Measurements from ENCODE around the gene SH3RF3. TPM values are rescaled to one million over a fixed set of nuclear protein-coding genes. Genes with fewer than 3 reads are reported as not detected.

SH3RF3 gene
- total RNA-seq, 1 experiment from 2014 or later = 21.7 TPM

- peaks cover 15% of the 10 kb centered on the region for H3K4me1 Mint-ChIP-seq (ENCODE audit: insufficient read depth, unreplicated experiment)
- intact Hi-C loops (cut with micrococcal nuclease) = no loop called here
- peaks cover 11% of the 10 kb centered on the region for H3K36me3 Mint-ChIP-seq (ENCODE audit: insufficient read depth, unreplicated experiment)
- no peak overlapping the region for H3K4me3 Mint-ChIP-seq (ENCODE audit: unreplicated experiment)
- BruUV-seq (replicated peaks) = no TSS peak
- H3K9me3 Mint-ChIP-seq (ENCODE audit: unreplicated experiment) = no peaks in the 10 kb centered on the region
- CTCF ChIA-PET = no interaction called here
- no peak for TF ChIP-seq CTCF (IDR thresholded peaks at IDR 0.05; ENCODE audit: unreplicated experiment)
- POLR2A ChIA-PET = no interaction called here
- no peak overlapping the region for H3K27ac Mint-ChIP-seq (ENCODE audit: low read depth, unreplicated experiment)
- DNase-seq (ENCODE audit: unreplicated experiment) = no peak
- H3K27me3 Mint-ChIP-seq (ENCODE audit: insufficient read depth, unreplicated experiment) = no peaks in the 10 kb centered on the region
Measured at GRCh38 chr2:109386004-109386695, 257.1 kb downstream of the SH3RF3 start.

DNA sequence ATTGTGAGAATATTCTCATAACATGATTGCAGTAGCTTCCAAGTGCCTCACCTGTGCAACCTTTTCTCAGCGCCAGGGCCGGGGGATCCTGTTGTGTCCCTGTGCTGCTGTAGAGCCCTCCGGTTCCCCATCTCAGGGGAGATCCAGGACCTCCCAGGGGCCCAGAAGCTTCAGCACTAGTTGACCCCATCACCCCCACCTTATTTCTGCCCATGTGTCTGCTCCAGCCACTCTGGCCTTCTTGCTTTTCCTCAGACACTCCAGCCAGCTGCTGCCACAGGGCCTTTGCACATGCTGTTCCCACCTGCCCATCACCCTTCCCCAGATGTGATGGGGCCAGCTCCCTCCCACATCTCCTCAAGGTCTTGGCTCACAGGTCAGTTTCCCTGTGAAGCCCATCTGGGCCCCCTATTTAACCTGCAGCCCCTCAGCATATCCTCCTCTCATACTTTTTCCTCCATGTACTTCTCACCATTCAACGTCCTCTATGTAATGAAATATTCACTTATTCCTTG lies 258.3 kb downstream of the SH3RF3 start:
- Mint-ChIP-seq H3K36me3 (ENCODE audit: insufficient read depth, unreplicated experiment) (peaks cover 11% of the 10 kb centered on the region), H3K27ac (ENCODE audit: low read depth, unreplicated experiment) (no peak overlapping the region), H3K4me3 (ENCODE audit: unreplicated experiment) (no peak overlapping the region), H3K9me3 (ENCODE audit: unreplicated experiment) (no peaks in the 10 kb centered on the region), H3K4me1 (ENCODE audit: insufficient read depth, unreplicated experiment) (peaks cover 8% of the 10 kb centered on the region), H3K27me3 (ENCODE audit: insufficient read depth, unreplicated experiment) (no peaks in the 10 kb centered on the region)
- ChIA-PET POLR2A (no interaction called here), CTCF (interaction anchor here (1.2 kb wide), 1 partner anchor 18 kb away, joined by 3 read pairs; no protein-coding TSS in a partner anchor)
- no TSS peak for BruUV-seq (replicated peaks)
- no peak for TF ChIP-seq CTCF (IDR thresholded peaks at IDR 0.05; ENCODE audit: unreplicated experiment)
- no peak for DNase-seq (ENCODE audit: unreplicated experiment)
- intact Hi-C loops (cut with micrococcal nuclease) = no loop called here

GRCh38 chr2:109387778-109388469 lies 258.9 kb downstream of the SH3RF3 start:
- H3K4me3 Mint-ChIP-seq (ENCODE audit: unreplicated experiment) = no peak overlapping the region
- CTCF ChIA-PET = interaction anchor here (0.7 to 1.2 kb wide), 2 partner anchors 18 to 58 kb away, joined by 3 read pairs; no protein-coding TSS in a partner anchor
- intact Hi-C loops (cut with micrococcal nuclease) = no loop called here

More at GRCh38 chr2:109387778-109388469, 258.9 kb downstream of the SH3RF3 start:
- Mint-ChIP-seq H3K4me1 (ENCODE audit: insufficient read depth, unreplicated experiment) (peaks cover 2% of the 10 kb centered on the region), H3K36me3 (ENCODE audit: insufficient read depth, unreplicated experiment) (peaks cover 11% of the 10 kb centered on the region), H3K9me3 (ENCODE audit: unreplicated experiment) (no peaks in the 10 kb centered on the region), H3K27ac (ENCODE audit: low read depth, unreplicated experiment) (no peak overlapping the region), H3K27me3 (ENCODE audit: insufficient read depth, unreplicated experiment) (no peaks in the 10 kb centered on the region)
- POLR2A ChIA-PET = no interaction called here
- TF ChIP-seq CTCF (IDR thresholded peaks at IDR 0.05; ENCODE audit: unreplicated experiment) = no peak
- no TSS peak for BruUV-seq (replicated peaks)
- DNase-seq (ENCODE audit: unreplicated experiment) = no peak
